Measurements from ENCODE around the gene TRIP10. TPM values are rescaled to one million over a fixed set of nuclear protein-coding genes. Genes with fewer than 3 reads are reported as not detected.

The TRIP10 gene
- total and polyA plus RNA-seq, 2 of the 13 experiments (the other 11 are each of a cell fraction or from before 2014, with no cell fraction given) = 32.5 to 33.2 TPM

- TF ChIP-seq ATF5 (CRISPR knock-in tag; IDR thresholded peaks at IDR 0.05; ENCODE audit: low read depth) = no peak
- no peak for TF ChIP-seq ZNF296 (CRISPR knock-in tag; conservative IDR thresholded peaks at IDR 0.05)
- no peak for TF ChIP-seq PHF5A (CRISPR knock-in tag; IDR thresholded peaks at IDR 0.05; ENCODE audit: low read depth, unreplicated experiment)
- no peak for TF ChIP-seq ZKSCAN1 (IDR thresholded peaks at IDR 0.05; ENCODE audit: low read length)
- peak; percentile 56; the same call in 1 of the 2 replicates for TF ChIP-seq DRAP1 (CRISPR knock-in tag; IDR thresholded peaks at IDR 0.05)
- TF ChIP-seq MAZ (IDR thresholded peaks at IDR 0.05; ENCODE audit: borderline replicate concordance, low read depth, low read length) = 0 out of 2 replicates have a peak, but pooled peaks have one; percentile 16
- no peak for TF ChIP-seq MAZ (CRISPR knock-in tag; IDR thresholded peaks at IDR 0.05; ENCODE audit: low read depth)
- no peak for TF ChIP-seq ZNF562 (CRISPR knock-in tag; IDR thresholded peaks at IDR 0.05; ENCODE audit: borderline replicate concordance)
- TF ChIP-seq ZNF687 (CRISPR knock-in tag; IDR thresholded peaks at IDR 0.05) = peak; percentile 60; the same call in 1 of the 2 replicates
- no peak for TF ChIP-seq ZNF101 (CRISPR knock-in tag; IDR thresholded peaks at IDR 0.05; ENCODE audit: borderline replicate concordance, low read depth)
- no peak; the same call in 1 of the 2 replicates for TF ChIP-seq NFATC3 (CRISPR knock-in tag; IDR thresholded peaks at IDR 0.05)
- 0 out of 2 replicates have a peak, but pooled peaks have one; percentile 8 for TF ChIP-seq ATF2 (CRISPR knock-in tag; IDR thresholded peaks at IDR 0.05)
- no peak for TF ChIP-seq ZNF792 (CRISPR knock-in tag; IDR thresholded peaks at IDR 0.05)
- no peak for TF ChIP-seq ZNF879 (CRISPR knock-in tag; IDR thresholded peaks at IDR 0.05)
- no peak for TF ChIP-seq ZNF776 (CRISPR knock-in tag; IDR thresholded peaks at IDR 0.05)
- no peak for TF ChIP-seq ATF7 (IDR thresholded peaks at IDR 0.05)
- no peak for TF ChIP-seq ATF7 (CRISPR knock-in tag; IDR thresholded peaks at IDR 0.05)
- no peak; the same call in 1 of the 2 replicates for TF ChIP-seq PRDM10 (CRISPR knock-in tag; IDR thresholded peaks at IDR 0.05; ENCODE audit: low read depth)
These were observed 1.4 kb upstream of the TRIP10 start (continued) for GRCh38 chr19:6737873-6738786.

Data from HepG2 (cell line).